Neuronal stem cell (in vitro differentiated cells): ENCODE results near the gene UBQLN3. TPM values are rescaled to one million over a fixed set of nuclear protein-coding genes. Genes with fewer than 3 reads are reported as not detected.

Source experiments
- DNase-seq: peaks from one replicate; pipeline ENCODE4 v3.0.0-alpha.2; 2013; ENCODE audit warnings: low spot score
- H2AFZ ChIP-seq: one replicate; pipeline ENCODE4 v1.6.1; 2013; ENCODE audit warnings: mild to moderate bottlenecking, low read length, inconsistent platforms
- H2AK5ac ChIP-seq: 2 replicates; pipeline ENCODE4 v1.6.1; 2013; ENCODE audit warnings: low read depth, mild to moderate bottlenecking, inconsistent platforms, low read length, moderate library complexity, mixed read lengths
- H2BK120ac ChIP-seq: 2 replicates; pipeline ENCODE4 v1.6.1; 2013; ENCODE audit warnings: low read depth, mild to moderate bottlenecking, inconsistent platforms, low read length, moderate library complexity, mixed read lengths
- H2BK12ac ChIP-seq: one replicate; pipeline ENCODE4 v1.6.1; 2013; ENCODE audit warnings: low read length, inconsistent platforms
- H2BK15ac ChIP-seq: 2 replicates; pipeline ENCODE4 v1.6.1; 2013; ENCODE audit warnings: mild to moderate bottlenecking, low read length, inconsistent platforms, mixed read lengths
- H2BK5ac ChIP-seq: one replicate; pipeline ENCODE4 v1.6.1; 2013; ENCODE audit warnings: inconsistent platforms, mild to moderate bottlenecking, low read length, moderate library complexity
- H3K14ac ChIP-seq: one replicate; pipeline ENCODE4 v1.6.1; 2013; ENCODE audit warnings: low read length, inconsistent platforms
- H3K18ac ChIP-seq: 2 replicates; pipeline ENCODE4 v1.6.1; 2013; ENCODE audit warnings: low read length, inconsistent platforms
- H3K23ac ChIP-seq: 2 replicates; pipeline ENCODE4 v1.6.1; 2013; ENCODE audit warnings: low read depth, mild to moderate bottlenecking, mixed read lengths, low read length, inconsistent platforms; ENCODE audit not compliant: poor library complexity
- H3K27ac ChIP-seq: replicated peaks from 3 replicates; pipeline ENCODE4 v1.5.1; 2013; ENCODE audit warnings: low read length, inconsistent platforms
- H3K27me3 ChIP-seq, 3 experiments: 2 replicates each; pipeline ENCODE4 v1.6.1; 2013; ENCODE audit warnings: low read length in 3 of 3, mild to moderate bottlenecking in 2 of 3, inconsistent platforms in 1 of 3, low read depth in 1 of 3, mixed read lengths in 1 of 3, moderate library complexity in 1 of 3; ENCODE audit not compliant: control insufficient read depth in 3 of 3, insufficient read depth in 3 of 3
- H3K36me3 ChIP-seq, 2 donors: replicated peaks in 1 of 2; 2 replicates each; pipeline ENCODE4 v1.6.1; 2013; ENCODE audit warnings: low read length in 2 of 2; ENCODE audit not compliant: control insufficient read depth in 2 of 2, insufficient read depth in 2 of 2
- H3K4ac ChIP-seq: 2 replicates; pipeline ENCODE4 v1.6.1; 2013; ENCODE audit warnings: inconsistent platforms, mild to moderate bottlenecking, low read length, moderate library complexity
- H3K4me1 ChIP-seq, 2 donors: 1 replicate in 1 of 2; 2 replicates in 1 of 2; pipeline ENCODE4 v1.6.1; 2013; ENCODE audit warnings: low read length in 2 of 2, low read depth in 1 of 2; ENCODE audit not compliant: control insufficient read depth in 2 of 2, insufficient read depth in 1 of 2
- H3K4me2 ChIP-seq: one replicate; pipeline ENCODE4 v1.6.1; 2013; ENCODE audit warnings: mild to moderate bottlenecking, low read length, inconsistent platforms; ENCODE audit not compliant: insufficient read depth, poor library complexity, severe bottlenecking
- H3K4me3 ChIP-seq, 2 donors: 2 replicates each; pipeline ENCODE4 v1.5.1; 2013; ENCODE audit warnings: low read length in 2 of 2, mild to moderate bottlenecking in 2 of 2, inconsistent platforms in 1 of 2, moderate library complexity in 1 of 2
- H3K79me1 ChIP-seq: one replicate; pipeline ENCODE4 v1.6.1; 2013; ENCODE audit warnings: low read depth, mild to moderate bottlenecking, inconsistent platforms, low read length, moderate library complexity
- H3K9ac ChIP-seq: one replicate; pipeline ENCODE4 v1.6.1; 2013; ENCODE audit warnings: mild to moderate bottlenecking, low read depth, low read length, inconsistent platforms; ENCODE audit not compliant: poor library complexity
- H3K9me3 ChIP-seq, 2 donors: replicated peaks in 1 of 2; 2 replicates each; pipeline versions ENCODE3 to v1.6.1; 2013; ENCODE audit warnings: low read length in 2 of 2, mild to moderate bottlenecking in 2 of 2, inconsistent platforms in 1 of 2, low read depth in 1 of 2, mixed read lengths in 1 of 2, moderate library complexity in 1 of 2; ENCODE audit not compliant: control insufficient read depth in 2 of 2, insufficient read depth in 1 of 2
- H4K8ac ChIP-seq: one replicate; pipeline ENCODE4 v1.6.1; 2013; ENCODE audit warnings: low read depth, mild to moderate bottlenecking, inconsistent platforms, low read length, moderate library complexity
- H4K91ac ChIP-seq: one replicate; pipeline ENCODE4 v1.6.1; 2013; ENCODE audit warnings: low read length, low read depth, mild to moderate bottlenecking, inconsistent platforms; ENCODE audit not compliant: poor library complexity
- WGBS, 2 donors: extraction: QIAGEN DNeasy Blood & Tissue Kit; methylation state at CpG; one replicate each; pipeline ENCODE4 v1.1.7; 2013; ENCODE audit warnings: missing lambda C conversion rate in 2 of 2, mixed read lengths in 1 of 2; ENCODE audit not compliant: insufficient read length in 2 of 2, insufficient replicate concordance in 1 of 2; ENCODE audit errors: extremely low coverage in 2 of 2; 5-methylcytosine and 5-hydroxymethylcytosine counted together
- polyA plus RNA-seq, 2 experiments: library from polyadenylated mRNA; stranded (reverse); fragments of 200-250 nt; gene quantifications; one replicate each; pipeline ENCODE4 v1.2.3, GENCODE V29; 2013

The UBQLN3 gene
- polyA plus RNA-seq (2013, experiment 1 of 2): not detected
- not detected for polyA plus RNA-seq (2013, experiment 2 of 2)

- no peak within 1 kb of the TSS for H3K9ac ChIP-seq
- no peak within 1 kb of the TSS for H3K23ac ChIP-seq
- H3K4me2 ChIP-seq: no peak within 1 kb of the TSS
- no peak within 1 kb of the TSS for H3K4ac ChIP-seq
- H3K79me1 ChIP-seq: no peaks in the 10 kb centered on the region
- H3K27ac ChIP-seq: no peak within 1 kb of the TSS
- no CpG with 5 or more reads among the region's 4 CpGs for WGBS, 2 donors
- H3K4me1 ChIP-seq: no peaks in the 10 kb centered on the region
- H2BK5ac ChIP-seq: no peak within 1 kb of the TSS
- no peak within 1 kb of the TSS for H2BK120ac ChIP-seq
- no peak within 1 kb of the TSS for H2BK15ac ChIP-seq
- H2BK12ac ChIP-seq: no peak within 1 kb of the TSS
- H3K9me3 ChIP-seq: no peaks in the 10 kb centered on the region
- H3K18ac ChIP-seq: no peak within 1 kb of the TSS
- no peak within 1 kb of the TSS for H3K14ac ChIP-seq
- no peak within 1 kb of the TSS for H3K4me3 ChIP-seq
- no peak within 1 kb of the TSS for H4K8ac ChIP-seq
- DNase-seq: no peak
- no peak within 1 kb of the TSS for H2AFZ ChIP-seq
- H3K27me3 ChIP-seq: no peaks in the 10 kb centered on the region
- no peak within 1 kb of the TSS for H4K91ac ChIP-seq
- H2AK5ac ChIP-seq: no peak within 1 kb of the TSS
- H3K36me3 ChIP-seq: no peaks in the 10 kb centered on the region
These were observed at the start of gene UBQLN3 for GRCh38 chr11:5509803-5510202. UBQLN3 (minus strand) TSS chr11:5509957; CDS start chr11:5509558, 399 bp downstream.

GRCh38 chr11:5557751-5558150 lies 48.0 kb upstream of the UBQLN3 start:
- Histone ChIP-seq H3K27ac (no peak overlapping the region), H4K8ac (no peak overlapping the region), H3K9ac (no peak overlapping the region), H2BK120ac (no peak overlapping the region), H4K91ac (no peak overlapping the region), H3K27me3 (no peaks in the 10 kb centered on the region), H3K18ac (no peak overlapping the region), H2AK5ac (no peak overlapping the region), H3K4me2 (no peak overlapping the region), H3K4ac (no peak overlapping the region), H3K9me3 (no peaks in the 10 kb centered on the region), H2BK12ac (no peak overlapping the region), H3K4me1 (no peaks in the 10 kb centered on the region), H3K4me3 (no peak overlapping the region), H3K14ac (no peak overlapping the region), H2BK15ac (no peak overlapping the region), H2AFZ (no peak overlapping the region), H3K36me3 (no peaks in the 10 kb centered on the region), H3K23ac (no peak overlapping the region), H2BK5ac (no peak overlapping the region), H3K79me1 (no peaks in the 10 kb centered on the region)
- DNase-seq: no peak
- WGBS, 2 donors: no CpG with 5 or more reads among the region's 3 CpGs

DNA sequence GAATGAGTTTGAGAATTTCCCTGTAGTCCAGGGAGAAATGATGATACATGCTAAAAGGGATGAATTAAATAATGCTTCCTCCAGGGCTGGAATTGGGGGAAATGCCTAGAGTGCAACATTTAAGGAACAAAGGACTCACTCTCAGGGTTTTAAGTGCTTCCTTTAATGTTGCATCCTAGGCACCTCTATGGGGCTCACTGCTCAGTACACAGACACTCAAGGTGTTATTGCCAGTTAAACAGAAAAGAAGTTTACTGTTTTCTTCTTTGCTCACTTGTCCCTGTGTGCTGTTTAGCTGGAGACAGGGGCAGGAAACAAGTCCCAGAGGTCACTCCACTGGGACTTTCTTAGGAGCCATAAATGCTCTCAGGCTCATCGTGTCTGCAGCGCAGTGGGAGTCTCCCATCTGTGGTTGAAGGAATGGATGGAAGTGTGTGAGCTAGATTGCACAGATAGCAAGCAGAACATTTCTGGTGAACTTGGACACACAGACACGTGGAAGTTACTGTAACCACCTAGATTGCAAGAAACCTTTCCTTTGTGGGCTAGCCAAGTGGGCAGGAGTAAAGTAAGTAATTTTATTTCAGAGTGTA lies 46.9 kb upstream of the UBQLN3 start:
- no peaks in the 10 kb centered on the region for H3K79me1 ChIP-seq
- no peak overlapping the region for H2AK5ac ChIP-seq
- no peak overlapping the region for H3K23ac ChIP-seq
- H4K91ac ChIP-seq: no peak overlapping the region
- H2AFZ ChIP-seq: no peak overlapping the region
- H3K9ac ChIP-seq: no peak overlapping the region
- H2BK5ac ChIP-seq: no peak overlapping the region
- H3K4ac ChIP-seq: no peak overlapping the region
- no peak overlapping the region for H2BK15ac ChIP-seq
- no peak overlapping the region for H3K4me2 ChIP-seq
- H2BK120ac ChIP-seq: no peak overlapping the region
- no peak overlapping the region for H3K27ac ChIP-seq
- no peak for DNase-seq
- no peaks in the 10 kb centered on the region for H3K27me3 ChIP-seq
- no peak overlapping the region for H2BK12ac ChIP-seq
- no peaks in the 10 kb centered on the region for H3K4me1 ChIP-seq
- H3K9me3 ChIP-seq: no peaks in the 10 kb centered on the region
- no peaks in the 10 kb centered on the region for H3K36me3 ChIP-seq
- H3K4me3 ChIP-seq: no peak overlapping the region
- no peak overlapping the region for H3K18ac ChIP-seq
- no CpG with 5 or more reads among the region's 3 CpGs for WGBS, 2 donors
- no peak overlapping the region for H3K14ac ChIP-seq
- H4K8ac ChIP-seq: no peak overlapping the region

DNA sequence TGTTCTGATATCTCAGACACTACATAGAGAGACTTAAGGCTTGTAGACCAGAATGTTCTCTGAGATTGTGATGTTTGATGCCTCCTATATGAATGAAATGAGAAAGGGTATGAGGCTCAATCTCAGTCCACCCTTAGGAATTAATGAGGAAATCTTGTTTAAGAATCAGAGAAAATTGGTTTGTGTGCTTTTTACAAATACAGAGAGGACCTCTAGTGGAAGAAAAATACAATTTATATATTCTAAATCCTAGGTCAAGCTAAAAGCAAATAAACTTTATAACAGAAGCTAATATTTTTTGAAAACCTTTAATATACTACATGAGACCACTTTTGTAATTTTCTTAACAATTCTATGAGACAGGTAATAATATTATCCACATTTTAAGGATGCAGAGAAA lies 43.6 kb upstream of the UBQLN3 start:
- no peak overlapping the region for H3K23ac ChIP-seq
- no peak overlapping the region for H3K4me2 ChIP-seq
- no peak overlapping the region for H2BK5ac ChIP-seq
- H3K9ac ChIP-seq: no peak overlapping the region
- no peak overlapping the region for H3K27ac ChIP-seq
- no peak overlapping the region for H2AFZ ChIP-seq
- H3K18ac ChIP-seq: no peak overlapping the region
- no peaks in the 10 kb centered on the region for H3K27me3 ChIP-seq
- H2AK5ac ChIP-seq: no peak overlapping the region
- H3K4me1 ChIP-seq: no peaks in the 10 kb centered on the region
- H2BK15ac ChIP-seq: no peak overlapping the region
- DNase-seq: no peak
- H3K4ac ChIP-seq: no peak overlapping the region
- H3K36me3 ChIP-seq: no peaks in the 10 kb centered on the region
- H2BK120ac ChIP-seq: no peak overlapping the region
- no peak overlapping the region for H4K91ac ChIP-seq
- H3K79me1 ChIP-seq: no peaks in the 10 kb centered on the region
- no peak overlapping the region for H3K4me3 ChIP-seq
- no peak overlapping the region for H4K8ac ChIP-seq
- H3K9me3 ChIP-seq: no peaks in the 10 kb centered on the region
- H3K14ac ChIP-seq: no peak overlapping the region
- H2BK12ac ChIP-seq: no peak overlapping the region
